Left cardiac atrium (tissue), 4 donors: ENCODE results near the gene TAB2. TPM values are rescaled to one million over a fixed set of nuclear protein-coding genes. Genes with fewer than 3 reads are reported as not detected.
"Not testable (repeated sequence)": the region's sequence is repeated elsewhere in the genome, so short reads cannot be mapped to it uniquely, and the experiment has no call there.

ENCODE experiments used
- ATAC-seq, 2 donors: fragments of 200-7000 bp; cut with Tn5 transposase; one replicate each; pipeline ENCODE4 v1.9.1; 2020; ENCODE audit warnings: mild to moderate bottlenecking in 2 of 2, moderate library complexity in 2 of 2
- DNase-seq: peaks from one replicate; pipeline ENCODE4 v3.0.0-alpha.2; 2020
- intact Hi-C, 2 donors: fragments of 100-400 bp; cut with DNase I; formaldehyde crosslinking; loops; one replicate each; pipeline versions ENCODE4 v1.14.1 to v1.15.1; 2022 to 2023
- total RNA-seq, 2 donors: library from RNA; stranded (reverse); fragmentation: NEBNext Ultra II Directional; extraction: Animal tissue kit (Norgen Biotek cat#: 25700); gene quantifications; one replicate each; pipeline ENCODE4 v1.2.1, GENCODE V29; 2021
- donor health status: DM: no; HTN: yes; CAD: no.
- donor health status: DM: no; HTN: yes; CAD: no; lungs with severe emphysema.
- donor health status: DM: yes; HTN: yes; CAD: no.
- donor health status: Dilated cardiomyopathy.

TAB2 gene
- total RNA-seq, 2 donors from 2014 or later, result 45.6 to 56.3 TPM

GRCh38 chr6:149448821-149449453 is 131.4 kb downstream of the TAB2 start:
- DNase-seq (no peak), ATAC-seq (no peak)
- intact Hi-C loops, result no loop called here

DNA sequence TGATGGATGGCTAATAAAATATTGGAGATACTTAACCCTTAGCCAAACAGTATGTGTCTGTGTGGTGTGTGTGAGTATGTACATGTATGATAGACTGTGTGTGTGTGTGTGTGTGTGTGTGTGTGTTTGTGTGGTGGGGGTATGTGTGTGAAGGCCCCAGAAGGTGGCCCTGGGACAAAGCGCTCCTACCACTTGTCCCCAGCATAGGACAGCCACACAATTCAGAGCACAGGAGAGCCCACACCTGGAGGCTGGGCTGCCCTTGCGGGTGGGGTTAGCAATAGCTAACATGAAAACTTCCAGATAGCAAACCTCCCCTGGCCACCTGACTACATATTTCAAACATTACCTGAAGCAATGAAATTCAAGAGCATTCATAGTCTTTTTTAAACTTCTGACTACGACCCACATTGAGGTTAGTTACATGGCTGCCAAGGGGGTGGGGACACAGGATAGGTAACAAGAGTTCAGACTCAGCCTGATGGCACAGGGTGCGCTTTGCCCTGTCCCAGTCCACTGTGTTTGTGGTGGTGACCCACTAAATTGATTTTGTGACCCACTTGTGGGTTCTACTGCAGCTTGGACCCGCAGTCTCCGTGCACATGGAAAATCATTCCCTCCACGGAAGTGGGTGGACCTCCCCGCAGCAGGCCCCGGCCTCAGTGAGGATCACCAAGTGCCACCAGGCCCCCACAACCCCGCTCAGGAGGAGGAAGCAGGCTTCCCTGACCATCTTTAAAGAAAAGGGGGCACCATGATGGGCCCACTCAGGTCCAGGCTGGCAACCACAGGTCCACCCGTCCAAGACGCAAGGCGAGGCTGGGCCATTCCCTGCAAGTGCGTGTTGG is 132.5 kb downstream of the TAB2 start:
- ATAC-seq (no peak), DNase-seq (no peak)
- intact Hi-C loops, result loop anchor here in 1 of 2 donors (10.0 kb wide), 1 partner anchor 65 kb away; no protein-coding TSS in a partner anchor

DNA sequence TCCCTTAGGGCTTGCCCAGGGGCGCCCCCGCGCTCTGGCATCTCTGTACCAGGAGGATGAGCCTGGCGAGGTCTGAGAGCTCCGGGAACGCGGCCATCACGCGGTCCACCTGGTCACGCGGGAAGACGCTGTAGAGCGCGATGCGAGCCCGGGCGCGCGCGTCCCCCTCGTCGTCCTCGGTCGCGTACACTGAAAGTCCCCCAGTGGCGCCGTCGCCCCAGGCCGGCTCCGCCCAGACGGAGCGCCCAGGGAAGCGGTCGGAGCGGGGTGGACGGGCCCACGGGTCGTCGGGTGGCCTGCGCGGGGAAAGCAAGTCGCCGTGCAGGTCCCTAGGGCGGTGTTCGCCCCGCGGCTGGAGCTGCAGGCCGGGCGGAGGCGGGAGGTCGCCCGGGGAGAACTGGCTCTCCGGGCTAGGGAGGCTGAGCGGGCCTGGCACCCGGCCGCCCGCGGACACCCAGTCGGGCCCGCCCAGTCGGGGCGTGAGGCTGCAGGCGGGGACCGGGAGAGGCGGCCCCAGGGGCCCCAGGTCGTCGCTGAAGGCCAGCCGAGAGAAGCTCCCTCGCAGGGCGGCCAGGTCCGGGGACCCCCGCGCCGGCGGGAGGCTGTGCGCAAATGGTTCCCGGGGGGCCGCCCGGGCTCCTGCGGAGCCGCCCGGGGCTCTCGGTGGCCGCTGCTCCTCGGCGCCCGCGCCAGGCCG is 133.3 kb downstream of the TAB2 start:
- peak; percentile 13 to 38 for ATAC-seq
- intact Hi-C loops, result loop anchor here in 1 of 2 donors (10.0 kb wide), 1 partner anchor 64 kb away; no protein-coding TSS in a partner anchor
- peak; percentile 54 for DNase-seq

DNA sequence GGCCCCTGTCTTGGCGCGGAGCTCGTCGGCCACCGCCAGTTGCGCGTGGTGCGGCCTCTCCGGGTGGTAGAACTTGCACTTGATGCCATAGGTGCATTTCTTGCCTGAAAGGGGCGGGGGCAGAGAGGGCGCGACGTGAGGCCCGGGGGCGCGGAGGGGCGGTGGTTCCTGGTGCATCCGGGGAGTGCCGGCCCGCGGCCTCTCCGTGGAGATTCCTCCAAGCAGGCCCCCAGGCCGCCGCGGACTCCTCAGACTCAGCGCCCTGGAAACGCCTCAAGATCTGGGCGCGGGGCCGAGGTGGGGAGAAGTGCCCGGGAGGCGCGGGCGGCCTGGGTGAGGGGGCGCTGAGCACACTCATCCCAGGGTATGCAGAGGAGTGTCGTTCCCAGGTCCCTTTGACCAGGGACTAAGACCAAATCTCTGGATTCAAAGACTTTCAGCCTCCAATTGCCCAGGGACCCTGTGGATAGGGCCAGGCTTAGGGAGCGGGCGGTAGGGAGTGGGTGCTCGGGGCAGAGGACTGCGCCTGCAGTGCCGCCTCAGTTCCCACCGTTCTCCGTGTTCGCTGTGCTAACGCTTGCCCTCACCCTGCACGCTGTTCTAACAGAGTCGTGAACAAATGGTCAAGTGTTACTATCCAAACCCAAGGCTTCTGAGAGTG is 134.0 kb downstream of the TAB2 start:
- ATAC-seq, result peak; percentile 2 to 3
- intact Hi-C loops, result loop anchor here in 1 of 2 donors (10.0 kb wide), 1 partner anchor 63 kb away; no protein-coding TSS in a partner anchor
- no peak for DNase-seq

DNA sequence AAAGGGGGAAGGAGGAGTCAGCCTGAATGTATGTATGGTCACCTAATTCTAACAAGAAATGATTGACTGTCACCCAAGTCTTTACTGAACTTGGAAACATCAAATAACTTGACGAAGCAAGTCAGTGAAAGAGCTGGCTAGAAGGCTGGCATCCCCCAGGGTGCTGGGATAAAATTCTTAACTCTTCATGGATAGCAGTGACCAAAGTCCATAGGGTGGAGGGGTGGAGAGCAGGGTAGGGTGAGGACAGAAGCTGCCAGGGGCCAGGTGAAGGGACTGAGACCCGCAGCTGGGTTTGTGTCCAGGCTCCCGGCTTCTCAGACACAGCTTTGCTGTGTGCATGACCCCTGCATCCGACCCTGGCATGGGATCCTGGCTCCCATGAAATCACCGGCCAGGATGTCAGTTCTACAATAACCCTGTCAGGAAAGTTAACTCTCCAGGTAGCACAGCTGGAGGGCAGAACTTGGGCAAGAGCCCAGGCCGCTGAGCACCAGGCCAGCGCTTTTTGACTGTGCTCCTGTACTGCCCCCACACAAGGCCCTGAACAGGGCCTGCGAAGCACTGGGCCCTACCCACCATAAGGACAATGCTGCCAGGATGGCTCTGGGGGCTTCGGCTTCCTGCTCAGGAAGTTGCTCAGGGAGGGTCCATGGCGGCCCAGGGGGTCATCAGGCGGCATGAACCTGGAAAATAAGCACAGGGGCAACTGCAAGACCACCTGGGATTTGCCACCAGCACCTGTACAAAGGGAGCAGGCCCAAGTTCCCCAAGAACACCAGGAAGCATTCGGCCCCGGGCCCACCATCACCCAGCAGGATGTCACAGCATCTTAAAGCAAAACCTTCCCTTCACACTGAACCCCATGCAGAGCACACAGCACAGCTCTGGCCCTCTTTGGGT is 134.8 kb downstream of the TAB2 start:
- intact Hi-C loops, result loop anchor here in 1 of 2 donors (10.0 kb wide), 1 partner anchor 63 kb away; no protein-coding TSS in a partner anchor

DNA sequence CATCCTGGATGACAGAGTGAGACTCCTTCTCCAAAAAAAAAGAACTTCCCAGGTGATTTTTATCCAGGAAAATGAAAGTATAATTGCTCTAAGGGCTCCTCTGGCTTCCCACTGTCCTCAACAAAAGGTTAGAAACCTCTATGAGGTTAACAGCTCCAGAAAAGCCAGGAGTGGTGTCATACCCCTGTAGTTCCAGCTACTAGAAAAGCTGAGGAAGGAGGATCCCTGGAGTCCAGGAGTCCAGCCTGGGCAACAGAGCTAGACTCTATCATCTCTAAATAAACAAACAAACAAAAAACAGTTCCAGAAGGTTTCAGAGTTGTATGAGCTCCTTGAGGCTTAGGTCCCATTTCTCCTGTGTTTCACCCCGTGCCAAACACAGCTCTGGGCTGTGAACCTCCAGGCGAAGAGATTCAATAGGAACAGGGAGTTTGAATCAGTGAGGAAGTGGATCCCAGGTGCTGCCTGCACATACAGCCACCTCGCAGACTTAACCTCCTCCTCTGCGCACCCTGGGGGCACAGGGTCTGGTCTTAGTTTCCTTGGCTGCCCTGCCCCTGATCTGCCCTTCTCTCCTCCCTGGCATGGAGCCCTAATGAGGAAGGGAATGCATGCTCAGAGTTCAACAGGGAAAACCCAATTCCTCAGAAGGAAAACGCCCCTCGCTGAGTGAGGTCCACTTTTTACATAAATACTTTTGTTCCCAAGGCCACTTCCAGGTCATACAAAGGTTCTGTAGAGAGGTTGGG is 136.3 kb downstream of the TAB2 start:
- DNase-seq (no peak), ATAC-seq (no peak)
- intact Hi-C loops, result loop anchor here in 1 of 2 donors (10.0 kb wide), 1 partner anchor 61 kb away; no protein-coding TSS in a partner anchor

More for the DNA sequence above, 134.8 kb downstream of the TAB2 start:
- no peak for DNase-seq
- no peak for ATAC-seq

DNA sequence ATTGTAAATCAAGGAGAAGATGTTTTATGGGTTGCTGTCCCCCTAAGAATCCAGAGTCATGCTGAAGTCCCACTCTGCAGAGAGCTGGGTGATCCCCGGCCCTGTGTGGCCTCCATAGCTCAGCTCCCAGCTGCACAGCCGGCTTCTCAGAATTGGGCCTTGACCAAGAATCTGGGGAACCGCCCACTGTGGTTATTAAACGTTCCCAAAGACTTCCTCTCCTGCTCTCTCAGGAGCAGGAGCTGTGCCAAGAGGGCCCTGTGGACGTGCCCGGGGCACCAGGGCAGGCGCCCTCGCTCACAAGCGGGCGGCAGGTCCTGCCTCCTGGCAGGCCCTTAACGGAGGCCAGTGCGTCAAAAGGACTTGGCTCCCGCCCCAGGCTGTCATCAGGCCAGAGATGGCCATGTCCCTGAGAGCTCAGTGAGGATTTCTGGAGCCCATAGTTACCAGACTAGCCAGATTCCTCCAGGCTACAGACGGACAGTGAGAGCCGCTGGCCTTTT is 136.9 kb downstream of the TAB2 start:
- DNase-seq, result peak; percentile 97
- peak; percentile 88 to 90 for ATAC-seq
- intact Hi-C loops, result loop anchor here in 1 of 2 donors (10.0 kb wide), 1 partner anchor 60 kb away; no protein-coding TSS in a partner anchor

- intact Hi-C loops, result loop anchor here in 1 of 2 donors (10.0 kb wide), 1 partner anchor 60 kb away; no protein-coding TSS in a partner anchor
- peak; percentile 2 for ATAC-seq
- DNase-seq, result no peak
Measured at GRCh38 chr6:149455031-149455732, 137.7 kb downstream of the TAB2 start.

DNA sequence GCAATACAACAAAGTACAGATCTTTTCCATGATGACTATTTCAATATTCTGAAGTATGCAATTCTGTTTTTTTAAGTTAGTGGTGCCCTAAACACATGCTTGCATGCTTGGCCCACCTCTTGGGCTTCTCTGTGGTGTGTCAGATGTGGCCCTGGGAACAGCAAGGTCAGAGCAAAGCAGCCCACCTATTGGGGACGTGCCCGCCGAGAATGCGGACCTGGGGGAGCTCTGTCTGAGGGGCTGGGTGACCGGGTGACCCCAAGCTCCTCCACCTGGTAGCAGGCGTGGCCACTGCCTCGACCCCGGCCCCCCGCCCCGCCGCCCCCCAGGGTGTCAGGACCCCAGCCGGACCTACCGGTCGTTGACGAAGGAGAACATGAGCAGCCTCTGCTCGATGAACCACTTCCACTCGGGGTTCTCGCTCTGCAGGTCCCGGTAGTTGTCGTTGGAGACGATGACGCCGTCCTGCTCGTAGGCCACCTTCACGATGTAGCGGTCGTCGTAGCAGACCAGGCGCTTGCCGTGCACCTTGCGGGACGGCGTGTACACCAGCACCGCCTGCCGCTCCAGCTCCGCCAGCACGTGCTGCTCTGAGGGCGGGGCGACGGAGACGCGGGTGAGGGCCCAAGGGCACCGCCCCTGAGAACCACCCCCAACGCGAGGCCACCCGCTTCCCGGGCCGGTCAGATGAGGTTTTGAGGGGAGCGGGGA is 139.0 kb downstream of the TAB2 start:
- ATAC-seq, result no peak
- no peak for DNase-seq
- intact Hi-C loops, result loop anchor here in 1 of 2 donors (10.0 kb wide), 1 partner anchor 58 kb away; no protein-coding TSS in a partner anchor

GRCh38 chr6:149457316-149457884 is 139.9 kb downstream of the TAB2 start:
- DNase-seq (peak; percentile 53), ATAC-seq (peak; percentile 10 to 24)
- intact Hi-C loops, result loop anchor here in 1 of 2 donors (10.0 kb wide), 1 partner anchor 57 kb away; no protein-coding TSS in a partner anchor

- intact Hi-C loops, result loop anchor here in 1 of 2 donors (10.0 kb wide), 1 partner anchor 57 kb away; no protein-coding TSS in a partner anchor
- DNase-seq, result no peak
- no peak for ATAC-seq
Measured at GRCh38 chr6:149458196-149458595, 140.7 kb downstream of the TAB2 start.

- ATAC-seq (no peak), DNase-seq (no peak)
- intact Hi-C loops, result loop anchor here in 1 of 2 donors (10.0 kb wide), 1 partner anchor 56 kb away; no protein-coding TSS in a partner anchor
Measured at GRCh38 chr6:149458806-149459205, 141.3 kb downstream of the TAB2 start.

- ATAC-seq (no peak), DNase-seq (no peak)
- intact Hi-C loops, result loop anchor here in 1 of 2 donors (10.0 kb wide), 1 partner anchor 55 kb away; no protein-coding TSS in a partner anchor
Measured at GRCh38 chr6:149459761-149460160, 142.2 kb downstream of the TAB2 start.

DNA sequence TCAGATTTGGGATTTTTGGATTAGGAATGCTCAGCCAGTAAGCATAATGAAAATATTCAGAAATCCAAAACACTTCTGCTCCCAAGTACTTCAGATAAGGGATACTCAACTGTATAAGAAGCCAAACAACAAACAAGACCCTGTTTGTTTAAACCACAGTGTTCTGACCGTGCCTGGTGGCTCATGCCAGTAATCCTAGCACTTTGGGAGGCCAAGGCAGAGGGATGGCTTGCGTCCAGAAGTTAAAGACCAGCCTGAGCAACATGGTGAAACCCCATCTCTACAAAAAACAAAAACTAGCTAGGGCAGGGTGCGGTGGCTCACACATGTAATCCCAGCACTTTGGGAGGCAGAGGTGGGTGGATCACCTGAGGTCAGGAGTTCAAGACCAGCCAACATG is 142.7 kb downstream of the TAB2 start:
- intact Hi-C loops, ATAC-seq, DNase-seq: not testable (repeated sequence)
